ENCODE results near the gene PRDM4. TPM values are rescaled to one million over a fixed set of nuclear protein-coding genes. Genes with fewer than 3 reads are reported as not detected.

The PRDM4 gene
- total RNA-seq, 1 experiment from 2014 or later, result 32.9 TPM

DNA sequence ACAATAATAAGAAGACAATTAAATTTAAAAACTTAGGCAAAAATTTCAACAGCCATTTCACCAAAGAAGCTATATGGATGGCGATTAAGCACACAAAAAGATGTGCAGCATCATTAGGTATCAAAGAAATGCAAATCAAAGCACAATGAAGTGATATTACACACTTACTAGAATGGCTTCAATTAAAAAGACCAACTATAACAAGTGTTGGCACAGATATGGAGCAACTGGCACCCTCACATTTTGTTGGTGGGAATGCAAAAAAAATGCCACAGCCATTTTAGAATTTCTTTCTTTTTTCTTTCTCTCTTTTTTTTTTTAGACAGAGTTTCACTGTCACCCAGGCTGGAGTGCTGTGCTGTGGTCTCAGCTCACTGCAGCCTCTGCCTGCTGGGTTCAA lies 1.9 kb upstream of the PRDM4 start:
- ChIA-PET RAD21 (ENCODE audit: low non-redundant PET in 1 of 2, low total read pairs in 2 of 2, uncharacterized antibody in 2 of 2, unreplicated experiment in 2 of 2) (no interaction called here), CTCF (no interaction called here)

DNA sequence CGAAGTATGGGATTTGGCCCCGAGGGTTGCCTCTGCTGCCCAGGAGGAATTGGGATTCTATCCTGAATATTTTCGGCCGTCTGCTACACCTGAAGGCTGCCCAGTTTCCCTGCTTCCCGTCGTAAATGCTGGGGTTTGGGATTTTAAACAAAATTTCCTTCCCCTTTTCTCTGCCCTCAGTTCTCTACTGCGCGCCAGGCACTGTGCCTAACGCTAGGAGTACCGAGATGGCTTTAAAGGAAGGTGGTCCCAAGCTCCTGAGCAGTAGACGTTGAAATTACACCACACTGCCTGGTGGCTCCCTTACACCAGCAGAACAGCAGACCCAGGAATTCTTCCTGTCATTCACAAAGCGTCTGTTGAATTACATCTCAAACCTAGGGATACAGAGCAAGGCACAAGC lies 566 bp upstream of the PRDM4 start:
- H3K27ac ChIP-seq (ENCODE audit: low read depth, low read length), result no peak overlapping the region
- H4K20me1 ChIP-seq (ENCODE audit: insufficient read depth), result no peaks in the 10 kb centered on the region
- no TSS peak for BruUV-seq (replicated peaks)
- peaks cover 6 to 10% of the 10 kb centered on the region in 2 experiments; a peak in 3 of 4 replicates for H3K36me3 ChIP-seq (ENCODE audit: control insufficient read depth in 1 of 2, insufficient read depth in 2 of 2, low read length in 2 of 2)
- peaks cover 41% of the 10 kb centered on the region for H3K79me2 ChIP-seq (ENCODE audit: insufficient read depth, low read length)
- ChIA-PET RAD21 (ENCODE audit: low non-redundant PET in 1 of 2, low total read pairs in 2 of 2, uncharacterized antibody in 2 of 2, unreplicated experiment in 2 of 2) (no interaction called here), POLR2A (no interaction called here), CTCF (no interaction called here)
- peak; percentile 1; the same call in 1 of the 2 replicates for ATAC-seq
- no peaks in the 10 kb centered on the region for H3K9me2 ChIP-seq (ENCODE audit: insufficient read depth)
- TF ChIP-seq POLR2A (IDR thresholded peaks at IDR 0.05; ENCODE audit: borderline replicate concordance, extremely low read depth, insufficient read depth, insufficient read length) (no peak), FOSL1 (IDR thresholded peaks at IDR 0.05; ENCODE audit: low read depth) (no peak), POLR2AphosphoS5 (IDR thresholded peaks at IDR 0.05; ENCODE audit: low read depth, low read length) (no peak), JUND (IDR thresholded peaks at IDR 0.05) (no peak), ZNF274 (IDR thresholded peaks at IDR 0.05; ENCODE audit: low read depth, low read length) (no peak), SP1 (IDR thresholded peaks at IDR 0.05; ENCODE audit: low read depth) (no peak), CBX3 (IDR thresholded peaks at IDR 0.05; ENCODE audit: low read depth) (no peak), ELF1 (IDR thresholded peaks at IDR 0.05; ENCODE audit: borderline replicate concordance, low read depth) (no peak)
- TF ChIP-seq, protein P1, sequence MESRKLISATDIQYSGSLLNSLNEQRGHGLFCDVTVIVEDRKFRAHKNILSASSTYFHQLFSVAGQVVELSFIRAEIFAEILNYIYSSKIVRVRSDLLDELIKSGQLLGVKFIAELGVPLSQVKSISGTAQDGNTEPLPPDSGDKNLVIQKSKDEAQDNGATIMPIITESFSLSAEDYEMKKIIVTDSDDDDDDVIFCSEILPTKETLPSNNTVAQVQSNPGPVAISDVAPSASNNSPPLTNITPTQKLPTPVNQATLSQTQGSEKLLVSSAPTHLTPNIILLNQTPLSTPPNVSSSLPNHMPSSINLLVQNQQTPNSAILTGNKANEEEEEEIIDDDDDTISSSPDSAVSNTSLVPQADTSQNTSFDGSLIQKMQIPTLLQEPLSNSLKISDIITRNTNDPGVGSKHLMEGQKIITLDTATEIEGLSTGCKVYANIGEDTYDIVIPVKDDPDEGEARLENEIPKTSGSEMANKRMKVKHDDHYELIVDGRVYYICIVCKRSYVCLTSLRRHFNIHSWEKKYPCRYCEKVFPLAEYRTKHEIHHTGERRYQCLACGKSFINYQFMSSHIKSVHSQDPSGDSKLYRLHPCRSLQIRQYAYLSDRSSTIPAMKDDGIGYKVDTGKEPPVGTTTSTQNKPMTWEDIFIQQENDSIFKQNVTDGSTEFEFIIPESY (IDR thresholded peaks at IDR 0.05; ENCODE audit: extremely low read depth, insufficient replicate concordance, low read length), result no peak
- TF ChIP-seq, protein P2, sequence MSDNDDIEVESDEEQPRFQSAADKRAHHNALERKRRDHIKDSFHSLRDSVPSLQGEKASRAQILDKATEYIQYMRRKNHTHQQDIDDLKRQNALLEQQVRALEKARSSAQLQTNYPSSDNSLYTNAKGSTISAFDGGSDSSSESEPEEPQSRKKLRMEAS (IDR thresholded peaks at IDR 0.05), result no peak
- intact Hi-C loops (cut with micrococcal nuclease), result loop anchor here (2.0 kb wide), 1 partner anchor 77 kb away; the partner anchor contains the start of gene PWP1
- no peaks in the 10 kb centered on the region for H3K27me3 ChIP-seq (ENCODE audit: insufficient read depth, low read length)
- no peaks in the 10 kb centered on the region for H3K9me3 ChIP-seq (ENCODE audit: control insufficient read depth in 1 of 2, insufficient read depth in 1 of 2, low read depth in 1 of 2, low read length in 2 of 2)
- H3K4me3 ChIP-seq (replicated peaks in 1 of 2; ENCODE audit: low read depth in 1 of 2, low read length in 2 of 2), result peak overlapping the region; percentile 49 to 85
- no peak for DNase-seq (ENCODE audit: low read depth, low spot score)
- H3K9ac ChIP-seq (ENCODE audit: low read length), result peak overlapping the region; percentile 77
- H3K4me1 ChIP-seq (ENCODE audit: control insufficient read depth in 1 of 2, insufficient read depth in 2 of 2, low read length in 2 of 2), result peaks cover 8 to 21% of the 10 kb centered on the region in 2 experiments
- peak overlapping the region; percentile 97 for H2AFZ ChIP-seq (ENCODE audit: low read depth, low read length, poor library complexity, severe bottlenecking)
- peak overlapping the region; percentile 79 for H3K4me2 ChIP-seq (ENCODE audit: low read length)

More for the DNA sequence above, 1.9 kb upstream of the PRDM4 start:
- no peak overlapping the region for H2AFZ ChIP-seq (ENCODE audit: low read depth, low read length, poor library complexity, severe bottlenecking)
- ATAC-seq, result no peak
- TF ChIP-seq RAD21 (IDR thresholded peaks at IDR 0.05; ENCODE audit: low read depth) (no peak), SRF (IDR thresholded peaks at IDR 0.05; ENCODE audit: low read depth) (no peak), EZH2 (IDR thresholded peaks at IDR 0.05) (no peak), JUND (IDR thresholded peaks at IDR 0.05) (no peak)
- H3K36me3 ChIP-seq (ENCODE audit: control insufficient read depth in 1 of 2, insufficient read depth in 2 of 2, low read length in 2 of 2), result peaks cover 0 to 2% of the 10 kb centered on the region in 2 experiments; a peak in 1 of 4 replicates
- DNase-seq (ENCODE audit: low read depth, low spot score), result no peak
- BruUV-seq (replicated peaks), result no TSS peak
- peaks cover 27% of the 10 kb centered on the region for H3K79me2 ChIP-seq (ENCODE audit: insufficient read depth, low read length)
- H3K27ac ChIP-seq (ENCODE audit: low read depth, low read length), result no peak overlapping the region
- H3K9me2 ChIP-seq (ENCODE audit: insufficient read depth), result no peaks in the 10 kb centered on the region
- POLR2A ChIA-PET, result no interaction called here
- peaks cover 8 to 21% of the 10 kb centered on the region in 2 experiments for H3K4me1 ChIP-seq (ENCODE audit: control insufficient read depth in 1 of 2, insufficient read depth in 2 of 2, low read length in 2 of 2)
- H3K4me3 ChIP-seq (replicated peaks in 1 of 2; ENCODE audit: low read depth in 1 of 2, low read length in 2 of 2), result no peak overlapping the region
- no peak overlapping the region for H3K4me2 ChIP-seq (ENCODE audit: low read length)
- H3K9ac ChIP-seq (ENCODE audit: low read length), result no peak overlapping the region
- H4K20me1 ChIP-seq (ENCODE audit: insufficient read depth), result no peaks in the 10 kb centered on the region
- H3K27me3 ChIP-seq (ENCODE audit: insufficient read depth, low read length), result no peaks in the 10 kb centered on the region
- no peaks in the 10 kb centered on the region for H3K9me3 ChIP-seq (ENCODE audit: control insufficient read depth in 1 of 2, insufficient read depth in 1 of 2, low read depth in 1 of 2, low read length in 2 of 2)
- intact Hi-C loops (cut with micrococcal nuclease), result no loop called here
